ENCODE measurements around the gene CLDN6. TPM values are rescaled to one million over a fixed set of nuclear protein-coding genes. Genes with fewer than 3 reads are reported as not detected.

The CLDN6 gene
- total RNA-seq, 1 donor, result not detected

- H3K4me3 ChIP-seq (ENCODE audit: low read depth, low read length), result peak overlapping the region; percentile 79
- DNase-seq (ENCODE audit: low read depth), result no peak
- TF ChIP-seq CTCF (IDR thresholded peaks at IDR 0.05; ENCODE audit: insufficient read depth, low read depth, low read length), result no peak
Observed at GRCh38 chr16:2981177-2981898, 36.6 kb downstream of the CLDN6 start.

- peak within 1 kb of the TSS; percentile 79 for H3K4me3 ChIP-seq (ENCODE audit: low read depth, low read length)
- no peak for TF ChIP-seq CTCF (IDR thresholded peaks at IDR 0.05; ENCODE audit: insufficient read depth, low read depth, low read length)
Observed at GRCh38 chr16:2980227-2981176, 37.5 kb downstream of the CLDN6 start, which contains the start of gene PKMYT1. Gene PKMYT1 (minus strand): TSS chr16:2980446. CDS start chr16:2979657, 789 bp downstream.

DNA sequence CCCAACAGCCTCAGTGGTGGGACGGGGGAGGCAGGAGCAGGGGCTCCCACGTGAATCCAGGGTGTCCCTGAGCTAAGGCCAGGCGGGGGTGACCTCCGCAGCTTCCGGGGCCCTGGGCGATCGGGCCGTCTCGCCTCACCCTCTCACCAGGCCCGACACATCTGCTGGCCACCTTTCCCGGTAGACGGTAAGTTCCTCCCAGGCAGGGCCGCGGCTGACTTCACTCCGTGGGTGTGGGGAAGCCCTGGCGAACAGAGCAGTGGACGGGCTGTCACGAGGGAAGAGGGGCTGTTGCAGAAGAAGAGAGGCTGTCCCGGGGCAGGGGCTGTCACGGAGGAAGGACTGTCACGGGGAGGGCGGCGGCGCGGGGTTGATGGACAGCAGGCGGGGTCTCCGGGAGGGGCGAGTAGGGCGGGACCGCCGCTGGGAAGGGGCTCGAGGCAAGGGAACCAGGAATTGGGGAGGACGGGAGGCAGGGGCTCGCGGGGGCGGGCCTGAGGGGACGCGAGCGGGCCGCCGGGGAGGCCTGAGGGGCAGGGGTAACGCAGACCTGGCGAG is 38.2 kb downstream of the CLDN6 start:
- no peak for DNase-seq (ENCODE audit: low read depth)
- H3K4me3 ChIP-seq (ENCODE audit: low read depth, low read length), result peak overlapping the region; percentile 79
- no peak for TF ChIP-seq CTCF (IDR thresholded peaks at IDR 0.05; ENCODE audit: insufficient read depth, low read depth, low read length)

More at GRCh38 chr16:2980227-2981176, 37.5 kb downstream of the CLDN6 start, which contains the start of gene PKMYT1:
- peak; percentile 81 for DNase-seq (ENCODE audit: low read depth)

DNA sequence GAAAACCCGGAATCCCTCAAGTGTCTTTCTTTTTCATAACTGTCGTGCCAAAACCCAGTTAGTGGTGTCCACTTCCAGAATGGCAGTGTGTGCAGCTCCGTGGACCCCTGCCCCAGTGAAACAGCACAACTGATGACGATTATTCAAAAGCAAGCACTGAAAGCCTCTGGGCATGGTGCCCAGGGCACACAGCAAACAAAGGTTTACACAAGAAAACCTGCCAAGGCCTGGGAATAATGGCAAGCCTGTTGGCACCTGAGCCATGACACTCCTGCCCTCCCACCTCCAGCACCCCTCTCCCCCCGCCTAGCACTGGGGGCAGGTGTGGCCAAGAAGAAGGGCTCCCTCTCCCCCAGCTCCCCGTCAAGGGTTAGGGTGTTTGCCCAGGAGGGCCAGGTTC is 40.5 kb downstream of the CLDN6 start:
- no peak overlapping the region for H3K4me3 ChIP-seq (ENCODE audit: low read depth, low read length)
- no peak for TF ChIP-seq CTCF (IDR thresholded peaks at IDR 0.05; ENCODE audit: insufficient read depth, low read depth, low read length)
- no peak for DNase-seq (ENCODE audit: low read depth)

- no peak for DNase-seq (ENCODE audit: low read depth)
- TF ChIP-seq CTCF (IDR thresholded peaks at IDR 0.05; ENCODE audit: insufficient read depth, low read depth, low read length), result no peak
- H3K4me3 ChIP-seq (ENCODE audit: low read depth, low read length), result no peak overlapping the region
Observed at GRCh38 chr16:2976673-2977072, 41.3 kb downstream of the CLDN6 start.

DNA sequence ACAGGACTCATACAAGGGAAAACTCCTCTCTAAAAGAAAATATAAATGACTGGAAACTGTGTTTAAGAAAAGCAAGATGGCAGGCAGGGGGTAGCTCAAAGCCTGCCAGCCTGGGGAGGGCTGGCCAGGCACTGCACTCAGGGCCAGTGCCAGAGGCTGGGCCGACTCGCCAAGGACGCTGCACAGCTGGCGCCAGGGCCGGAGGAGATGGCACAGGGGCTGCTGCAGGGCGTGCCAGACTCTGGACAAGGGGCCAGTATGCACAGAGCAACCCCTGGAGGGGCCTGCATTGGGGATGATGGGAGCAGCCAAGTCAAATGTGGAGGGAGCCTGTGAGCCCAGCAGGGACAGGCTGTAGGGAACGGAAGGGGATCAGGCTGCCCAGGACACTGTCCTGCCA is 41.8 kb downstream of the CLDN6 start:
- no peak overlapping the region for H3K4me3 ChIP-seq (ENCODE audit: low read depth, low read length)
- no peak for TF ChIP-seq CTCF (IDR thresholded peaks at IDR 0.05; ENCODE audit: insufficient read depth, low read depth, low read length)
- no peak for DNase-seq (ENCODE audit: low read depth)

All from fibroblast of villous mesenchyme (primary cell).